ENCODE data around the gene PTPN21. TPM values are rescaled to one million over a fixed set of nuclear protein-coding genes. Genes with fewer than 3 reads are reported as not detected.

The PTPN21 gene
- total and polyA plus RNA-seq, 2 of the 13 experiments (the other 11 are each of a cell fraction or from before 2014, with no cell fraction given): 2.0 to 3.7 TPM

GRCh38 chr14:88424573-88424972 is 130.2 kb downstream of the PTPN21 start (continued):
- TF ChIP-seq PRDM10 (CRISPR knock-in tag; IDR thresholded peaks at IDR 0.05; ENCODE audit: low read depth) (no peak), AKNA (CRISPR knock-in tag; IDR thresholded peaks at IDR 0.05; ENCODE audit: borderline replicate concordance) (no peak), CREB3 (CRISPR knock-in tag; IDR thresholded peaks at IDR 0.05) (no peak), POLR2AphosphoS2 (IDR thresholded peaks at IDR 0.05; ENCODE audit: low read depth, low read length) (no peak), ZNF800 (CRISPR knock-in tag; IDR thresholded peaks at IDR 0.05) (no peak), MXI1 (IDR thresholded peaks at IDR 0.05; ENCODE audit: borderline replicate concordance, low read depth, low read length) (no peak)
